Ectodermal cell (in vitro differentiated cells): ENCODE measurements around the gene HHAT.
"Not testable (repeated sequence)": the region's sequence is repeated elsewhere in the genome, so short reads cannot be mapped to it uniquely, and the experiment has no call there.

Experiments used
- H3K27ac ChIP-seq: 2 replicates; pipeline ENCODE4 v1.7.0; 2013; ENCODE audit warnings: mild to moderate bottlenecking, low read depth, low read length; ENCODE audit not compliant: insufficient read depth, poor library complexity, severe bottlenecking
- H3K27me3 ChIP-seq: 2 replicates; pipeline ENCODE4 v1.7.0; 2013; ENCODE audit warnings: mild to moderate bottlenecking, low read length; ENCODE audit not compliant: insufficient read depth, control insufficient read depth, poor library complexity, severe bottlenecking
- H3K36me3 ChIP-seq: one replicate; pipeline ENCODE4 v1.7.0; 2013; ENCODE audit warnings: low read length; ENCODE audit not compliant: control insufficient read depth, insufficient read depth
- H3K4me1 ChIP-seq: one replicate; pipeline ENCODE4 v1.7.0; 2013; ENCODE audit warnings: low read length; ENCODE audit not compliant: control insufficient read depth, insufficient read depth
- H3K4me3 ChIP-seq: 2 replicates; pipeline ENCODE4 v1.7.0; 2013; ENCODE audit warnings: low read depth, low read length, control low read depth; ENCODE audit not compliant: insufficient read depth
- H3K9me3 ChIP-seq: 2 replicates; pipeline ENCODE4 v1.7.0; 2013; ENCODE audit warnings: mild to moderate bottlenecking, low read length, moderate library complexity; ENCODE audit not compliant: control insufficient read depth
- WGBS, 2 experiments: methylation state at CpG; one replicate each; pipeline ENCODE4 v1.1.7; 2013; ENCODE audit warnings: missing lambda C conversion rate in 2 of 2; 5-methylcytosine and 5-hydroxymethylcytosine counted together

HHAT gene

GRCh38 chr1:210405316-210405715 lies 76.6 kb downstream of the HHAT start:
- 98 to 100% methylated on average over 4 of the region's 4 CpGs for WGBS, 2 experiments
- H3K36me3 ChIP-seq, result no peaks in the 10 kb centered on the region
- no peaks in the 10 kb centered on the region for H3K27me3 ChIP-seq
- no peaks in the 10 kb centered on the region for H3K9me3 ChIP-seq
- H3K4me1 ChIP-seq, result no peaks in the 10 kb centered on the region
- no peak overlapping the region for H3K4me3 ChIP-seq
- no peak overlapping the region for H3K27ac ChIP-seq

- H3K4me3 ChIP-seq, H3K27me3 ChIP-seq, H3K9me3 ChIP-seq, H3K27ac ChIP-seq, H3K4me1 ChIP-seq, H3K36me3 ChIP-seq: not testable (repeated sequence)
- 71 to 76% methylated on average over 2 of the region's 2 CpGs for WGBS, 2 experiments
Observed at GRCh38 chr1:210406341-210406740, 77.6 kb downstream of the HHAT start.

DNA sequence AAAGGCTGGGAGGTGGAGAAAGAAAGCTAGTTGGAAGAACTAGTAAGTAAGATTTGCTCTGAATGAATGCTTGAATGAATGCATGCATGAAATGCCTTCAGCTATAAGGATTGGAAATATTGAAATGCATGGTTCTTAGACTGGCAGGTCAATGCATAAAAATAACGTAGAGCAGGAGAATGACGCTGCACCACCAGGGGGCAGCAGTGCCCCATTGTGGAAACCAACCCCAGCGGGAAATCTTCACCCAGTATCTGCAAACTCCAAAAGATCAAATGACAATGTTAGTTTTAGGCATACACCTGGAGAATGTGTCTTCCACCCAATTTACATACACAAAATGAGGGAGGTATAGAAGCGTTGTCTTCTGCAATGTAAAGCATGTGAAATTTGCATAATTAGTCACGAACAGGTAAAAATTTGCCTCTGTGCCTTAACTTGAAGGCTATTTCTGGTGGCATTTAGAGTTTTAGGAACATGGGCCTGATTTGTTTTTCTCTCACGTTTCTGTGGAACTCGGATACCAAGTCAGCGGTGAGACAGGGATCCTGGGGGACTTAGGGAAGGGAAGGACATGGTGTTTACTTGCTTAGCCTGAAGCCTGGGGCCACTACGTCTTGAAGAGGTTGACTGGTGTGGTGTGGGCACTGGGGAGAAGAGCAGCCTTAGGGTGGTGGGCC lies 78.6 kb downstream of the HHAT start:
- H3K27me3 ChIP-seq, result no peaks in the 10 kb centered on the region
- H3K9me3 ChIP-seq, result no peaks in the 10 kb centered on the region
- no peaks in the 10 kb centered on the region for H3K36me3 ChIP-seq
- H3K27ac ChIP-seq, result no peak overlapping the region
- H3K4me3 ChIP-seq, result no peak overlapping the region
- 21% methylated on average over 9 of the region's 9 CpGs for WGBS, 2 experiments
- H3K4me1 ChIP-seq, result no peaks in the 10 kb centered on the region

DNA sequence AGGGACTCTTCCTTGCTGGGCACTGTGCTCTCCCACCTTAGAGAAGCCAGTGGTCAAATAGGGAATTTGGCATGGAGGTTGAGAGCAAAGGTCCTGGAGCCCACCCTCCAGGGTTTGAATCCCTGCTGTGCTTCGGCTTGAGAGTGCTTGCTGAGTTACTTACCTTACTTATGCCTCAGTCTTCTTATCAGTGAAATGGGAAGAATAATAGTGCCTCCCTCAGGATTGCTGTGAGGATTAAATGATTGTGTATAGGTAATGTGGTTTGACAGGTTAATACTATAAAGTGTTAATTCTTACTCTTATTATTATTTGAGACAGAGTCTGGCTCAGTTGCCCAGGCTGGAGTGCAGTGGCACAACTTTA lies 79.2 kb downstream of the HHAT start:
- WGBS, 2 experiments, result 100% methylated on average over 1 of the region's 1 CpG
- no peaks in the 10 kb centered on the region for H3K36me3 ChIP-seq
- H3K4me3 ChIP-seq, result no peak overlapping the region
- no peak overlapping the region for H3K27ac ChIP-seq
- no peaks in the 10 kb centered on the region for H3K4me1 ChIP-seq
- no peaks in the 10 kb centered on the region for H3K27me3 ChIP-seq
- no peaks in the 10 kb centered on the region for H3K9me3 ChIP-seq

DNA sequence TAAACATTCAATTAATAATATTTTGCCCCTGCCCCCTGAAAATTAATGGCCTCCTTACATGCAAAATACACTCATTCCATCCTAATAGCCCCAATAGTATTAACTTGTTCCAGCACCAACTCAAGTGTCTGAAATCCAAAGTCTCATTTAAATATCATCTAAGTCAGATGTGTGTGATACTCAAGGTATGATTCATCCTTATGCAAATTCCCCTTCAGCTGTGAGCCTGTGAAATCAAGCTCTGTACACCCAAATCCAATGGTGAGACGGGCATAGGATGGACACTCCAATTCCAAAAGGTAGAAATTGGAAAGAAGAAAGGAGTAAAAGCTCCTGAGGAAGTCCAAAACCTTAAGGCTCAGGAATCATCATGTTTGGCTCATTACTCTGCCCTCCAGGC lies 83.5 kb downstream of the HHAT start:
- H3K36me3 ChIP-seq, result no peaks in the 10 kb centered on the region
- no peaks in the 10 kb centered on the region for H3K4me1 ChIP-seq
- 97 to 100% methylated on average over 1 of the region's 1 CpG for WGBS, 2 experiments
- no peaks in the 10 kb centered on the region for H3K9me3 ChIP-seq
- no peaks in the 10 kb centered on the region for H3K27me3 ChIP-seq
- no peak overlapping the region for H3K4me3 ChIP-seq
- no peak overlapping the region for H3K27ac ChIP-seq

GRCh38 chr1:210413951-210414350 lies 85.2 kb downstream of the HHAT start:
- Histone ChIP-seq H3K4me3 (no peak overlapping the region), H3K9me3 (no peaks in the 10 kb centered on the region), H3K27me3 (no peaks in the 10 kb centered on the region), H3K36me3 (no peaks in the 10 kb centered on the region), H3K4me1 (peaks cover 3% of the 10 kb centered on the region), H3K27ac (no peak overlapping the region)
- 97 to 98% methylated on average over 4 of the region's 4 CpGs for WGBS, 2 experiments

GRCh38 chr1:210415846-210416448 lies 87.2 kb downstream of the HHAT start:
- no peak overlapping the region for H3K27ac ChIP-seq
- H3K36me3 ChIP-seq, result no peaks in the 10 kb centered on the region
- no peaks in the 10 kb centered on the region for H3K27me3 ChIP-seq
- H3K4me3 ChIP-seq, result no peak overlapping the region
- H3K9me3 ChIP-seq, result no peaks in the 10 kb centered on the region
- 48 to 49% methylated on average over 9 of the region's 9 CpGs for WGBS, 2 experiments
- peaks cover 9% of the 10 kb centered on the region for H3K4me1 ChIP-seq

GRCh38 chr1:210416681-210417080 lies 88.0 kb downstream of the HHAT start:
- 79 to 100% methylated on average over 1 of the region's 2 CpGs for WGBS, 2 experiments
- Histone ChIP-seq H3K4me3 (no peak overlapping the region), H3K27me3 (no peaks in the 10 kb centered on the region)

GRCh38 chr1:210417881-210418280 lies 89.2 kb downstream of the HHAT start:
- 91 to 94% methylated on average over 5 of the region's 5 CpGs for WGBS, 2 experiments

More at GRCh38 chr1:210416681-210417080, 88.0 kb downstream of the HHAT start:
- H3K9me3 ChIP-seq, result no peaks in the 10 kb centered on the region
- no peaks in the 10 kb centered on the region for H3K36me3 ChIP-seq
- H3K27ac ChIP-seq, result no peak overlapping the region
- peaks cover 9% of the 10 kb centered on the region for H3K4me1 ChIP-seq

DNA sequence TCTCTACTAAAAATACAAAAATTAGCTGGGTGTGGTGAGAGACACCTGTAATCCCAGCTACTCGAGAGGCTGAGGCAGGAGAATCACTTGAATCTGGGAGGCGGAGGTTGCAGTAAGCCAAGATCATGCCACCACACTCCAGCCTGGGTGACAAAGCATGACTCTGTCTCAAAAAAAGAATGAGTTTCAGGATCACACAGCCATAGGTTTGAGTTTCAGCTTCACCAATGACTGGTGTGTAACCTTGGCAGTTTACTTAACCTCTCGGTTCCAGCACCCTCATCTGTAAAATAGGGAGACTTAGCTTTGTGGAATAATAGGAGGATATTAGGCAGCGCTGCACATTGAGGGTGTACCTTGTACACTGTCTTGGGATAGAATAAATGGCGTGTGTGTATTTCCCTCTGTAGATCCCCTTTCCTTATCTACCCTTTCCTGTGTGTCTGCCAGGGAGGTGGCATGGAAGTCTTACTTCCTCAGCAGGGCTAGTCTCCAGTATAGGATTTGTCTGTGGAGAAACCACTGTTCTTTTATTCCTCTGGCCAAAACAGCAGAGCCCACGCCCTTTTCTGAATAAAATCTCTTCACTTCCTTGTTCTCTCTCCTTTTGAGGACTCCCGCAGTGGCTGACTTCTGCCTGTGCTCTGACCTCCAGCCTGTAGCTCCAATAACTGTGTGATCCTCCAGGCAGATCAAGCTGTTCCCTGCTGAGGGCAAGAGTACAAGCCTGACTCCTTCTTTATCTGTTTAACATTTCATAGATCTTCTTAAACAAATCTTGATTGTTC lies 90.4 kb downstream of the HHAT start:
- WGBS, 2 experiments, result 80 to 82% methylated on average over 7 of the region's 7 CpGs

More at GRCh38 chr1:210417881-210418280, 89.2 kb downstream of the HHAT start:
- no peaks in the 10 kb centered on the region for H3K27me3 ChIP-seq
- no peaks in the 10 kb centered on the region for H3K9me3 ChIP-seq
- H3K4me1 ChIP-seq, result peaks cover 9% of the 10 kb centered on the region
- H3K4me3 ChIP-seq, result no peak overlapping the region
- no peaks in the 10 kb centered on the region for H3K36me3 ChIP-seq
- no peak overlapping the region for H3K27ac ChIP-seq

More for the DNA sequence above, 90.4 kb downstream of the HHAT start:
- Histone ChIP-seq H3K4me1 (peaks cover 9% of the 10 kb centered on the region), H3K27ac (no peak overlapping the region), H3K4me3 (no peak overlapping the region), H3K27me3 (no peaks in the 10 kb centered on the region), H3K9me3 (no peaks in the 10 kb centered on the region), H3K36me3 (no peaks in the 10 kb centered on the region)
